Measurements from ENCODE around the gene HIGD1A. TPM values are rescaled to one million over a fixed set of nuclear protein-coding genes. Genes with fewer than 3 reads are reported as not detected.

Gene HIGD1A
- total and polyA plus RNA-seq, 2 of the 8 experiments (the other 6 are each of a cell fraction or from before 2014, with no cell fraction given): 67.3 to 95.4 TPM

- TF ChIP-seq FOSL1 (IDR thresholded peaks at IDR 0.05; ENCODE audit: insufficient read depth, low read depth, low read length): no peak
- no peak for TF ChIP-seq EGR1 (IDR thresholded peaks at IDR 0.05; ENCODE audit: borderline replicate concordance, low read depth, low read length)
- no peak for TF ChIP-seq CHD1 (IDR thresholded peaks at IDR 0.05; ENCODE audit: low read depth, low read length)
- TF ChIP-seq SIX5 (IDR thresholded peaks at IDR 0.05; ENCODE audit: low read depth, low read length): no peak
- TF ChIP-seq CBX5 (IDR thresholded peaks at IDR 0.05; ENCODE audit: low read depth, low read length): no peak
- no peak for TF ChIP-seq KDM1A (IDR thresholded peaks at IDR 0.05; ENCODE audit: borderline replicate concordance, low read length)
- no peak for TF ChIP-seq CTBP2 (IDR thresholded peaks at IDR 0.05; ENCODE audit: borderline replicate concordance, insufficient read depth, insufficient read length, low read length)
Observed at GRCh38 chr3:42795621-42796181, 8.6 kb downstream of the HIGD1A start (continued).

All from H1 (cell line).